Omental fat pad (tissue), 4 donors: ENCODE measurements around the gene EIF4G3. TPM values are rescaled to one million over a fixed set of nuclear protein-coding genes. Genes with fewer than 3 reads are reported as not detected.
"Not testable (repeated sequence)": the region's sequence is repeated elsewhere in the genome, so short reads cannot be mapped to it uniquely, and the experiment has no call there.

ENCODE experiments used
- ATAC-seq: fragments of 150-250 bp; one replicate; pipeline ENCODE4 v1.9.1; 2016; ENCODE audit warnings: mild to moderate bottlenecking, moderate library complexity; ENCODE audit not compliant: low FRiP score
- DNase-seq: peaks from one replicate; pipeline ENCODE4 v3.0.0-alpha.2; 2019; ENCODE audit warnings: low spot score
- total RNA-seq, 4 donors: library from RNA; depleted of rRNA; stranded (reverse); fragments of >200 nt; gene quantifications; one replicate each; pipeline ENCODE4 v1.1.0, GENCODE V29; 2016
- TF ChIP-seq, protein P1 (sequence below), 3 donors: fragments of 450-650 bp; IDR thresholded peaks; one replicate each; pipeline ENCODE4 v1.5.1; 2016 to 2017; ENCODE audit warnings: antibody characterized with exemption in 3 of 3, mild to moderate bottlenecking in 3 of 3, moderate library complexity in 2 of 3

Gene EIF4G3
- total RNA-seq, 4 donors from 2014 or later: 50.2 to 69.5 (median 51.8) TPM

DNA sequence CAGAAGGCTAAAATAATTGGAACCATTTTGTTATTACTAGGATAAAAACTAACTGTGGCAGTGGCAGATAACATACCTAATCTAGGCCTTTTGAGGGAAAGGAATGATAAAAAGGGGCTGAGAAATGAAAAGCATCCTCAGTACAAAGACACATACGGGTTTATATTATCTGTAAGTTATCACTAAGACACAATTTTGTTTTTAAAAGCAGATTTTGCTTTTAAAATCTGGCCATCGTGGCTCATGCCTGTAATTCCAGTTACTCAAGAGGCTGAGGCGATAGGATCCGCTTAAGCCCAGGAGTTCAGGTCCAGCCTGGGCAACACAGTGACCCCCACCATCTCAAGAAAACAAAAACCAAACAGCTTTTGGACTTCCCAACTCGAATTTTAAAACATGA is 364.8 kb downstream of the EIF4G3 start:
- TF ChIP-seq, protein P1, sequence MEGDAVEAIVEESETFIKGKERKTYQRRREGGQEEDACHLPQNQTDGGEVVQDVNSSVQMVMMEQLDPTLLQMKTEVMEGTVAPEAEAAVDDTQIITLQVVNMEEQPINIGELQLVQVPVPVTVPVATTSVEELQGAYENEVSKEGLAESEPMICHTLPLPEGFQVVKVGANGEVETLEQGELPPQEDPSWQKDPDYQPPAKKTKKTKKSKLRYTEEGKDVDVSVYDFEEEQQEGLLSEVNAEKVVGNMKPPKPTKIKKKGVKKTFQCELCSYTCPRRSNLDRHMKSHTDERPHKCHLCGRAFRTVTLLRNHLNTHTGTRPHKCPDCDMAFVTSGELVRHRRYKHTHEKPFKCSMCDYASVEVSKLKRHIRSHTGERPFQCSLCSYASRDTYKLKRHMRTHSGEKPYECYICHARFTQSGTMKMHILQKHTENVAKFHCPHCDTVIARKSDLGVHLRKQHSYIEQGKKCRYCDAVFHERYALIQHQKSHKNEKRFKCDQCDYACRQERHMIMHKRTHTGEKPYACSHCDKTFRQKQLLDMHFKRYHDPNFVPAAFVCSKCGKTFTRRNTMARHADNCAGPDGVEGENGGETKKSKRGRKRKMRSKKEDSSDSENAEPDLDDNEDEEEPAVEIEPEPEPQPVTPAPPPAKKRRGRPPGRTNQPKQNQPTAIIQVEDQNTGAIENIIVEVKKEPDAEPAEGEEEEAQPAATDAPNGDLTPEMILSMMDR (IDR thresholded peaks at IDR 0.05): no peak
- DNase-seq: no peak
- ATAC-seq: no peak

DNA sequence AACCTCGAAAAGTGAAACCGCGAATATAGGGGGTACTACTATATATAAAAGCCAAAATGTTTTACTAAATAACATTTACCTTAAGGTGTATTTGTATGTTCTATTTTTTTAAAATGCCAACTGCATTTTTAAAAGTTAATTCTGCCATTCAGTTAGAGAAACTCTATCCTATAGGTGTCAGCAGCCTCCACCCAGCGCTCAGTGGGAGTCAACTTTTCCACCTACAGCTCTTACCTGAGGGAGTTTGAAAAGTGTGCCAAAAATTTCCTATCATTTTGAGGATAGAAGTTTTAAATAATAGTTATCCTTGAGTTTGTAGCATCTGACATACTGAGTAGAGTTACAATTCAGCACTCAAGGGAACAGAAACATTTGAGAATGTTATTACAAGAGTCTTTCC is 383.5 kb downstream of the EIF4G3 start:
- TF ChIP-seq, protein P1 (IDR thresholded peaks at IDR 0.05): no peak
- no peak for DNase-seq
- ATAC-seq: no peak

DNA sequence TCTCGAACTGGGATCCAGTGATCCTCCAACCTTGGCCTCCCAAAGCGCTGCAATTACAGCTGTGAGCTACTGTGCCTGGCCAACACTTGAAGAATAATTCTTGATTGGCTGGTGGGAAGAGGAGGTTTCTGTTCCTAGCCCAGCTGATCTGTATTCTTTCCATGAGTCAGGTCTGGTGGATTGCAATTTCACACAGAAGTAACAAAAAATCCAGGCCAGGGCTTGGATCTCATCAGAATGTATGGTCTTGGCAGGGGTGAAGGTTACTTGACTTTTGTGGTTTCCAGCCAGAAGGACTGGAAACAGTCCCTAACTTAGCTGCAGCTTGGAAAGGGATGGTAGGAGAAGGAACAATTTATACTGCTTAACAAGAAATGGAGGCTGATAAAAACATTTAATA is 384.5 kb downstream of the EIF4G3 start:
- DNase-seq: no peak
- TF ChIP-seq, protein P1 (IDR thresholded peaks at IDR 0.05): no peak
- no peak for ATAC-seq

DNA sequence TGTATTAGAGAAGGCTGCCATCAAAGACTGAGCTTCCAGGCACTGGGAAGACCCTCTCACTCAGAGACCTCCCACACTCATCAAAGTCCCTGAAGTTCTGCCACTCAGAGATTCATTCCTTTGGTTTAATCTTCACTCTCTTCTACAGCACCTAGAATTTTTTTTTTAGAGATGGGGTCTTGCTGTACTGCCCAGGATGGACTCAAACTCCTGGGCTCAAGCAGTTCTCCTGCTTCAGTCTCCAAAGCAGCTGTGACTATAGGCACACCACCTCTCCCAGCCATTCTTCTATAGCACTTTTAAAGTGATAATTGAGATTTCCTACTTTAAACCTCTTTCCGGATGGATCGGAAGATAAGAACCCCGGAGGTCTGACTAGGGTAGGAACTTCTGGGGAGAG is 385.9 kb downstream of the EIF4G3 start:
- no peak for ATAC-seq
- DNase-seq: no peak
- TF ChIP-seq, protein P1 (IDR thresholded peaks at IDR 0.05): no peak

DNA sequence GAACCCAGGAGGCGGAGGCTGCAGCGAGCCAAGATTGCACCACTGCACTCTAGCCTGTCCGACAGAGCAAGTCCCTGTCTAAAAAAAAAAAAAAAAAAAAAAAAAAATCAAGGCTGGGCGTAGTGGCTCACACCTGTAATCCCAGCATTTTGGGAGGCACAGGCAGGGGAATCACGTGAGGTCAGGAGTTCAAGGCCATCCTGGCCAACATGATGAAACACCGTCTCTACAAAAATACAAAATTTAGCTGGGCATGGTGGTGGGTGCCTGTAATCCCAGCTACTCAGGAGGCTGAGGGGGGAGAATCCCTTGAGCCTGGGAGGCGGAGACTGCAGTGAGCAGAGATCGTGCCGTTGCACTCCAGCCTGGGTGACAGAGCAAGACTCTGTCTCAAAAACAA is 387.1 kb downstream of the EIF4G3 start:
- DNase-seq, ATAC-seq: not testable (repeated sequence)

DNA sequence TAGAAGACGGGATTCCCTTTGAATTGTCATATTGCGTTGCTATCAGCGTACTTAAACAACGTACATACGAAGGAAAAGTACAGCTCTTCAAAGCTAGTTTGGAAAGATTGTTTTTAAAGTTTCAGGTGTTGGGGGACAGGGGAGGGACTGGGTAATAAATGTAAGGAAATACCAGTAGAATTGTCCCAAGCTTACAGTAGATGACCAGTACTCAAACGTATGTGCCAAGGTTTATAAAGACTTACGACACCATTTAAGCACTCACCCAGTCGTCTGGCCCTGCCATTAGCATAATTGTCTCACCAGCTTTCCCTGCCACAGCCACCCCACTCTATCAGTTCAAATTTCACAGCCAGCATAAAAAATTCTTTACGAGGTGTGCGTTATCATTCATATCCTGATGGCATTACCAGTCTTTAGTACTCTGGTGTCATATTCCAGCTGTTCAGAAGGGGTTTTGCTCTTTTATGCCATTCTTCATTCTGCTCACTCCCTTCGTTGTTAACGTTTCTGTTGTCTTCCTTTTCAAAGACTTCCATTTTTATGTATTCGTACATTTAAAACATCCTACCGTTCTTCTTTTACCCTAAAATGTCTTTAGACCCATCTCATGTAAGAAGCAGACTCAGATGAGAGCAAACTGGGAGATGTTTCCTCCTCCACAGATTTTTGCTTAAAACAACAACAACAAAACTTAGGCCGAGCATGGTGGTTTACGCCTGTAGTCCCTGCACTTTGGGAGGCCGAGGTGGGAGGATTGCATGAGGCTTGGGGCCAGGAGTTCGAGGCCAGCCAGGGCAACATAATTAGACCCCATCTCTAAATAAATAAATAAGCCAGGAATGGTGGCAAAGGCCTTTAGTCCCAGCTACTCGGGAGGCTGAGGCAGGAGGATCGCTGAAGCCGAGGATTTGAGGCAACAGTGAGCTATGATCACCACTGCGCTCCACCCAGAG is 388.6 kb downstream of the EIF4G3 start:
- no peak for DNase-seq
- TF ChIP-seq, protein P1 (IDR thresholded peaks at IDR 0.05): no peak
- no peak for ATAC-seq

DNA sequence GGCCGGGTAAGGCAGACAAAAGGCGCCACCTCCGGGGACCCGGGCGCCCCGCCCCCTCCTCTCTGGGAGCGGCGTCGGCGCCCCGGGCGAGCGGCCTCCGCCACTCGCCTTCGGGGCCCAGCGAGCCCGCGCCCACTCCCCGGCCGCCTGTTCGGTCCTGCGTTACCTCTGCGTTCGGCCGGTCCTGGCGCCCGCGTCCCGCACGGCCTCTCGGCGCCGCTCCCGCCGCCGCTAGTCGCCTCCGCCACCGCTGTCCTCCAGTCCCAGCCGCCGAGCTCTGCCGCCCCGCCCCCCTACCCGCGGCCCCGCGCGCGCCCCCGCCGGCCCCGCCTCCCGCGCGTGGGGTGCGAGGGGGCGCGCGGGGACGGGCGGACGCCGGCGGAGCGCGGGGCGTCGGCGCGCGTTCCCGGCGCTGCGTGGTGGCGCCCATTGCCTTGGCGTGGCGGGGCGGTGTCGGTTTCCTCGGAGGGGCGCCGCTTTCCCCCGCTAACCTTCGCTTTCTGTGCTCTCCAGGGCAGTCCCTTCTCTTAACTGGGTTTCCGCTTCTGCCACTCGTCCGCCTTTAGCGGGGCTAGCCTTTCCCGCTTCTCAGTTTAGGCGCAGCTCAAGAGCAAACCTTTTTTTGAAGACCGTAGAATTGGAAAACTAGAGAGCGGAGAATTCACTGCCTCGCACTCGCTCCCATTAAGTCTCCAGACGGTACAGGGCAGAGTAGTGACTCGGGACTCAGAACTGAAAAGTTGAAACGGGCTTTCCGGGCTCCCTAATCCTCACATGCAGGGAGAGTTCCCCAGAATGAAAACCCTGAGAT is 389.5 kb downstream of the EIF4G3 start, which contains the start of gene HP1BP3:
Gene HP1BP3, minus strand, starts transcription at position 279 of the 811 bp plus-strand sequence. CDS start 6,867 bp downstream, outside the sequence.
- peak; percentile 87 for ATAC-seq
- no peak for DNase-seq
- TF ChIP-seq, protein P1 (IDR thresholded peaks at IDR 0.05): no peak
